Uterus (tissue), 4 donors: ENCODE data around the gene GSN. TPM values are rescaled to one million over a fixed set of nuclear protein-coding genes. Genes with fewer than 3 reads are reported as not detected.

ENCODE experiments used
- DNase-seq, 2 donors: peaks; one replicate each; pipeline ENCODE4 v3.0.0-alpha.2; 2019 to 2020
- H3K27ac ChIP-seq, 2 donors: fragments of 200-600 bp; sonication (generic); 1 replicate in 1 of 2; 2 replicates in 1 of 2; pipeline ENCODE4 v1.5.1; 2016 to 2018
- H3K27me3 ChIP-seq, 2 donors: fragments of 200-600 bp; sonication (generic); one replicate each; pipeline ENCODE4 v1.5.1; 2018 to 2019; ENCODE audit warnings: control low read depth in 1 of 2
- H3K36me3 ChIP-seq, 2 donors: fragments of 200-600 bp; sonication (generic); one replicate each; pipeline ENCODE4 v1.5.1; 2019; ENCODE audit warnings: control low read depth in 1 of 2
- H3K4me1 ChIP-seq, 2 donors: fragments of 200-600 bp; sonication (generic); one replicate each; pipeline ENCODE4 v1.5.1; 2018 to 2019; ENCODE audit warnings: control low read depth in 1 of 2
- H3K4me3 ChIP-seq, 2 donors: fragments of 200-600 bp; sonication (generic); 1 replicate in 1 of 2; 2 replicates in 1 of 2; pipeline ENCODE4 v1.5.1; 2018 to 2019; ENCODE audit warnings: mild to moderate bottlenecking in 1 of 2
- H3K9me3 ChIP-seq, 2 donors: fragments of 200-600 bp; sonication (generic); one replicate each; pipeline ENCODE4 v1.5.1; 2019; ENCODE audit warnings: control low read depth in 1 of 2
- CTCF ChIP-seq, 4 experiments: fragments of 200-600 bp in 2 of 4; fragments of 450-650 bp in 2 of 4; sonication (generic) in 2 of 4; IDR thresholded peaks; one replicate each; pipeline ENCODE4 v1.5.1; 2016 to 2019; ENCODE audit warnings: antibody characterized with exemption in 4 of 4, mild to moderate bottlenecking in 2 of 4, moderate library complexity in 1 of 4
- POLR2A ChIP-seq, 2 donors: fragments of 450-650 bp; IDR thresholded peaks; one replicate each; pipeline ENCODE4 v1.6.1; 2016; ENCODE audit warnings: antibody characterized with exemption in 2 of 2, mild to moderate bottlenecking in 1 of 2, moderate library complexity in 1 of 2
- intact Hi-C: fragments of 100-400 bp; cut with DNase I; formaldehyde crosslinking; loops from one replicate; pipeline ENCODE4 v1.15.1; 2023; ENCODE audit warnings: low total_unique reads
- total RNA-seq, 4 donors: library from RNA; depleted of rRNA in 3 of 4; stranded (reverse); fragments of >200 nt in 3 of 4; gene quantifications; one replicate each; pipeline versions ENCODE4 v1.1.0 to v1.2.4, GENCODE V29; 2014 to 2023
- donor health status: DM: yes; HTN: yes; CAD: no.

The GSN gene
- total RNA-seq, 4 donors from 2014 or later: 567 to 1,619 (median 884) TPM

- intact Hi-C loops: no loop called here
- no peaks in the 10 kb centered on the region for H3K9me3 ChIP-seq
- peak overlapping the region; percentile 97 to 100 for H3K27ac ChIP-seq
Measured at GRCh38 chr9:121275781-121276658, 8.1 kb downstream of the GSN start.

GRCh38 chr9:121277026-121277425, 9.1 kb downstream of the GSN start:
- no peaks in the 10 kb centered on the region for H3K9me3 ChIP-seq
- H3K27me3 ChIP-seq: no peaks in the 10 kb centered on the region
- H3K36me3 ChIP-seq: no peaks in the 10 kb centered on the region
- H3K27ac ChIP-seq: peak overlapping the region; percentile 97 to 100
- peaks cover 40 to 48% of the 10 kb centered on the region in 2 donors for H3K4me1 ChIP-seq
- intact Hi-C loops: no loop called here
- no peak for TF ChIP-seq CTCF (IDR thresholded peaks at IDR 0.05)
- TF ChIP-seq POLR2A (IDR thresholded peaks at IDR 0.05): no peak
- no peak overlapping the region for H3K4me3 ChIP-seq
- no peak for DNase-seq

More at GRCh38 chr9:121275781-121276658, 8.1 kb downstream of the GSN start:
- DNase-seq: no peak
- no peak for TF ChIP-seq CTCF (IDR thresholded peaks at IDR 0.05)
- TF ChIP-seq POLR2A (IDR thresholded peaks at IDR 0.05): no peak
- Histone ChIP-seq H3K36me3 (no peaks in the 10 kb centered on the region), H3K4me1 (peaks cover 37 to 47% of the 10 kb centered on the region in 2 donors), H3K4me3 (no peak overlapping the region), H3K27me3 (no peaks in the 10 kb centered on the region)

- no peak for DNase-seq
- H3K36me3 ChIP-seq: no peaks in the 10 kb centered on the region
- TF ChIP-seq POLR2A (IDR thresholded peaks at IDR 0.05): no peak
- TF ChIP-seq CTCF (IDR thresholded peaks at IDR 0.05): no peak
- peak overlapping the region; percentile 97 to 100 for H3K27ac ChIP-seq
- no peak overlapping the region for H3K4me3 ChIP-seq
- no peaks in the 10 kb centered on the region for H3K9me3 ChIP-seq
- H3K4me1 ChIP-seq: peaks cover 44 to 49% of the 10 kb centered on the region in 2 donors
- H3K27me3 ChIP-seq: no peaks in the 10 kb centered on the region
- intact Hi-C loops: no loop called here
Measured at GRCh38 chr9:121277518-121278295, 9.7 kb downstream of the GSN start.

GRCh38 chr9:121278477-121279261, 10.7 kb downstream of the GSN start:
- H3K9me3 ChIP-seq: no peaks in the 10 kb centered on the region
- no peaks in the 10 kb centered on the region for H3K36me3 ChIP-seq
- H3K4me1 ChIP-seq: peaks cover 53 to 57% of the 10 kb centered on the region in 2 donors
- H3K4me3 ChIP-seq: no peak overlapping the region
- peak overlapping the region; percentile 97 to 100 for H3K27ac ChIP-seq
- H3K27me3 ChIP-seq: no peaks in the 10 kb centered on the region
- peak; percentile 78 to 89 for DNase-seq
- TF ChIP-seq POLR2A (IDR thresholded peaks at IDR 0.05): peak; percentile 29 to 38
- TF ChIP-seq CTCF (IDR thresholded peaks at IDR 0.05): peak; percentile 75 to 92 (median 89)
- intact Hi-C loops: no loop called here
